A549 (cell line): ENCODE results near the gene NPB. TPM values are rescaled to one million over a fixed set of nuclear protein-coding genes. Genes with fewer than 3 reads are reported as not detected.
A peak's percentile ranks its signal among the peaks of the same experiment; 100 is the strongest.

ENCODE experiments used
- CHD2 ChIP-seq: fragments of 150-350 bp; IDR thresholded peaks from 2 replicates; pipeline ENCODE4 v1.6.1; 2014; ENCODE audit warnings: low read length; ENCODE audit not compliant: partially characterized antibody
- CHD4 ChIP-seq: fragments of 200-600 bp; sonication (generic); IDR thresholded peaks from 2 replicates; pipeline ENCODE4 v1.6.1; 2016; ENCODE audit warnings: antibody characterized with exemption, mild to moderate bottlenecking, borderline replicate concordance
- EP300 ChIP-seq, 2 experiments: fragments of >200 bp; sonication (Bioruptor Twin); formaldehyde crosslinking; IDR thresholded peaks; 2 replicates in 1 of 2; 3 replicates in 1 of 2; pipeline ENCODE4 v1.6.1; 2016 to 2017
- GATA3 ChIP-seq: IDR thresholded peaks from 2 replicates; pipeline ENCODE4 v1.6.1; 2012; ENCODE audit warnings: borderline replicate concordance
- HEYL ChIP-seq: fragments of 250-450 bp; sonication (Bioruptor Pico); IDR thresholded peaks from 2 replicates; pipeline ENCODE4 v1.8.0; 2021; ENCODE audit warnings: mild to moderate bottlenecking, moderate library complexity
- JUN ChIP-seq, 2 experiments: fragments of >200 bp; sonication (Bioruptor Twin); formaldehyde crosslinking; IDR thresholded peaks; 2 replicates in 1 of 2; 3 replicates in 1 of 2; pipeline ENCODE4 v1.6.1; 2016 to 2017
- KDM5A ChIP-seq: fragments of 200-600 bp; sonication (generic); IDR thresholded peaks from 2 replicates; pipeline ENCODE4 v1.6.1; 2016; ENCODE audit warnings: antibody characterized with exemption, mild to moderate bottlenecking
- MAZ ChIP-seq: fragments of 150-350 bp; IDR thresholded peaks from 2 replicates; pipeline ENCODE4 v1.6.1; 2014; ENCODE audit warnings: antibody characterized with exemption, low read depth, low read length, borderline replicate concordance
- NPAS2 ChIP-seq: fragments of 250-450 bp; sonication (Bioruptor Pico); IDR thresholded peaks from 2 replicates; pipeline ENCODE4 v1.8.0; 2022; ENCODE audit warnings: mild to moderate bottlenecking, moderate library complexity, borderline replicate concordance
- PHF8 ChIP-seq: fragments of 200-600 bp; sonication (generic); IDR thresholded peaks from 2 replicates; pipeline ENCODE4 v1.6.1; 2016; ENCODE audit warnings: low read depth, mild to moderate bottlenecking, antibody characterized with exemption, moderate library complexity, borderline replicate concordance
- RAD21 ChIP-seq, 2 experiments: fragments of >200 bp in 1 of 2; sonication (Bioruptor Twin) in 1 of 2; formaldehyde crosslinking in 1 of 2; IDR thresholded peaks in 1 of 2; conservative IDR thresholded peaks in 1 of 2; 2 replicates in 1 of 2; 3 replicates in 1 of 2; pipeline ENCODE4 v1.6.1; 2012 to 2018; ENCODE audit warnings: inconsistent platforms in 1 of 2
- RARB ChIP-seq: fragments of 250-450 bp; sonication (Bioruptor Pico); IDR thresholded peaks from 2 replicates; pipeline ENCODE4 v1.8.0; 2021; ENCODE audit warnings: mild to moderate bottlenecking, moderate library complexity
- ZFP36 ChIP-seq: fragments of 450-650 bp; IDR thresholded peaks from 2 replicates; pipeline ENCODE4 v1.6.1; 2014; ENCODE audit warnings: borderline replicate concordance; ENCODE audit not compliant: partially characterized antibody
- polyA plus RNA-seq, 4 experiments: library from polyadenylated mRNA; depleted of rRNA in 3 of 4; stranded (reverse); fragments of >200 nt; fragmentation: RNase III in 1 of 4; extraction: RNeasy Plus Mini Kit Qiagen cat#74134 plus additional on column Dnase treatment in 1 of 4; gene quantifications; 2 replicates in 3 of 4; 3 replicates in 1 of 4; pipeline ENCODE4 v1.2.3, GENCODE V29; 2011 to 2017
- TF ChIP-seq, protein P1 (sequence below): fragments of 200-600 bp; sonication (generic); IDR thresholded peaks from 2 replicates; pipeline ENCODE4 v1.6.1; 2016; ENCODE audit warnings: antibody characterized with exemption, mild to moderate bottlenecking, moderate library complexity
- TF ChIP-seq, protein P2 (sequence below): fragments of >200 bp; sonication (Bioruptor Twin); formaldehyde crosslinking; IDR thresholded peaks from 3 replicates; pipeline ENCODE4 v1.6.1; 2016
- TF ChIP-seq, protein P3 (sequence below): IDR thresholded peaks from 2 replicates; pipeline ENCODE4 v1.6.1; 2012; ENCODE audit warnings: low read depth, borderline replicate concordance
- TF ChIP-seq, protein P4 (sequence below): IDR thresholded peaks from 2 replicates; pipeline ENCODE4 v1.6.1; 2012
- TF ChIP-seq, protein P5 (sequence below): fragments of 450-650 bp; IDR thresholded peaks from 2 replicates; pipeline ENCODE4 v1.6.1; 2014; ENCODE audit warnings: antibody characterized with exemption
- TF ChIP-seq, protein P6 (sequence below): fragments of 250-450 bp; sonication (Bioruptor Pico); IDR thresholded peaks from 2 replicates; pipeline ENCODE4 v1.5.0; 2021; ENCODE audit warnings: mild to moderate bottlenecking, moderate library complexity, borderline replicate concordance
- TF ChIP-seq, protein P7 (sequence below): IDR thresholded peaks from 2 replicates; pipeline ENCODE4 v1.6.1; 2012
- TF ChIP-seq, protein P8 (sequence below): fragments of 250-450 bp; sonication (Bioruptor Pico); IDR thresholded peaks from 2 replicates; pipeline ENCODE4 v1.5.0; 2020; ENCODE audit warnings: low read depth, mild to moderate bottlenecking, moderate library complexity

NPB gene
- polyA plus RNA-seq, 2 of the 4 experiments (the other 2 are of a cell fraction): 0.41 to 0.45 TPM

DNA sequence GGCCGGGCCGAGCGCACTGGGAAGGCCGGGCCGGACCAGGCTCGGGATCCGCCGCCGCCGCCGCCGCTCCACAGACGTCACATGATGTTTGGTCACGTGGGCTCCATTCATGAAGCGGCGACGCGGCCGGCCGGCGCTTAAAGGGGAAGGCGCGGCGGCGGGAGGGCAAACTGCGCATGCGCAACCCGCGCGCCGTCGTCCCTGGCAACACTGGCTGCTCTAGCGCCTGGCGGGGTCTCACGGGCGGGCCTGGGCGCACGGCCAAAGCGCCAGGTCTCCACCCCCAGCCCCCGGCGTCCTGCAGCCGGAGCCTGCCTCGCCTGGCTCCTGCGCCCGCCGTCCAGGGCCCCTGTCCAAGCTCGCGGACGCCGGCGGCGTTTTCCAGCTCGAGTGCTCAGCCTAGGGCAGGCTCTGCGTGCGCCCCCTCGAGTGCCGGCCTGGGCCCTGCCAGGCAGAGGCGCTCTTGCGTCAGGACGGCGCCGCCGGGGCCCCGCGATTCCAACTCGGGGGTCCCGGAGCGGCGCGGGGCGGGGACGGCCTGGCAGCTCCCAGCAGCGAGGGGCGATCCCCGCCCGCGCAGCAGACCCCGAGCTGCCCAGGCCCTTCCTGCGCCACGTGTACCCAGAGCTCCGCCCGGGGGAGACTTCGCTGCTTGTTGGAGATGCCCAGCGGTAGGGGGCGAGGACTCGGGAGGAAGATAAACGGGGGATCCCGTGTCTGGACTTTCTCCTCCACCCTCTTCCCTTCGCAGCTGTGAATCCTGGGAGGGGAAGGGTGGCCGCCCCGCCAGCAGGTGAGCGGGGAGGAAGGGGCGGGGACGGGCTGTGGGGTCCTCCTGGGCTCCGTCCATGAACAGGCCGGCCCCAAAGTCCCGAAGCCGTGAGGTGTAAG, 25.9 kb downstream of the NPB start, which contains the start of gene MAFG (continued):
- TF ChIP-seq, protein P1, sequence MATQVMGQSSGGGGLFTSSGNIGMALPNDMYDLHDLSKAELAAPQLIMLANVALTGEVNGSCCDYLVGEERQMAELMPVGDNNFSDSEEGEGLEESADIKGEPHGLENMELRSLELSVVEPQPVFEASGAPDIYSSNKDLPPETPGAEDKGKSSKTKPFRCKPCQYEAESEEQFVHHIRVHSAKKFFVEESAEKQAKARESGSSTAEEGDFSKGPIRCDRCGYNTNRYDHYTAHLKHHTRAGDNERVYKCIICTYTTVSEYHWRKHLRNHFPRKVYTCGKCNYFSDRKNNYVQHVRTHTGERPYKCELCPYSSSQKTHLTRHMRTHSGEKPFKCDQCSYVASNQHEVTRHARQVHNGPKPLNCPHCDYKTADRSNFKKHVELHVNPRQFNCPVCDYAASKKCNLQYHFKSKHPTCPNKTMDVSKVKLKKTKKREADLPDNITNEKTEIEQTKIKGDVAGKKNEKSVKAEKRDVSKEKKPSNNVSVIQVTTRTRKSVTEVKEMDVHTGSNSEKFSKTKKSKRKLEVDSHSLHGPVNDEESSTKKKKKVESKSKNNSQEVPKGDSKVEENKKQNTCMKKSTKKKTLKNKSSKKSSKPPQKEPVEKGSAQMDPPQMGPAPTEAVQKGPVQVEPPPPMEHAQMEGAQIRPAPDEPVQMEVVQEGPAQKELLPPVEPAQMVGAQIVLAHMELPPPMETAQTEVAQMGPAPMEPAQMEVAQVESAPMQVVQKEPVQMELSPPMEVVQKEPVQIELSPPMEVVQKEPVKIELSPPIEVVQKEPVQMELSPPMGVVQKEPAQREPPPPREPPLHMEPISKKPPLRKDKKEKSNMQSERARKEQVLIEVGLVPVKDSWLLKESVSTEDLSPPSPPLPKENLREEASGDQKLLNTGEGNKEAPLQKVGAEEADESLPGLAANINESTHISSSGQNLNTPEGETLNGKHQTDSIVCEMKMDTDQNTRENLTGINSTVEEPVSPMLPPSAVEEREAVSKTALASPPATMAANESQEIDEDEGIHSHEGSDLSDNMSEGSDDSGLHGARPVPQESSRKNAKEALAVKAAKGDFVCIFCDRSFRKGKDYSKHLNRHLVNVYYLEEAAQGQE: no peak
- 0 out of 2 replicates have a peak, but pooled peaks have one; percentile 19 for TF ChIP-seq KDM5A
- TF ChIP-seq PHF8: peak; percentile 70
- no peak for TF ChIP-seq CHD2
- no peak for TF ChIP-seq ZFP36
- TF ChIP-seq, protein P2, sequence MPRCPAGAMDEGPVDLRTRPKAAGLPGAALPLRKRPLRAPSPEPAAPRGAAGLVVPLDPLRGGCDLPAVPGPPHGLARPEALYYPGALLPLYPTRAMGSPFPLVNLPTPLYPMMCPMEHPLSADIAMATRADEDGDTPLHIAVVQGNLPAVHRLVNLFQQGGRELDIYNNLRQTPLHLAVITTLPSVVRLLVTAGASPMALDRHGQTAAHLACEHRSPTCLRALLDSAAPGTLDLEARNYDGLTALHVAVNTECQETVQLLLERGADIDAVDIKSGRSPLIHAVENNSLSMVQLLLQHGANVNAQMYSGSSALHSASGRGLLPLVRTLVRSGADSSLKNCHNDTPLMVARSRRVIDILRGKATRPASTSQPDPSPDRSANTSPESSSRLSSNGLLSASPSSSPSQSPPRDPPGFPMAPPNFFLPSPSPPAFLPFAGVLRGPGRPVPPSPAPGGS: 0 out of 3 replicates have a peak, but pooled peaks have one; percentile 43
- TF ChIP-seq, protein P3, sequence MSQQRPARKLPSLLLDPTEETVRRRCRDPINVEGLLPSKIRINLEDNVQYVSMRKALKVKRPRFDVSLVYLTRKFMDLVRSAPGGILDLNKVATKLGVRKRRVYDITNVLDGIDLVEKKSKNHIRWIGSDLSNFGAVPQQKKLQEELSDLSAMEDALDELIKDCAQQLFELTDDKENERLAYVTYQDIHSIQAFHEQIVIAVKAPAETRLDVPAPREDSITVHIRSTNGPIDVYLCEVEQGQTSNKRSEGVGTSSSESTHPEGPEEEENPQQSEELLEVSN: peak; percentile 32; the same call in 1 of the 2 replicates
- no peak for TF ChIP-seq CHD4
- no peak for TF ChIP-seq NPAS2
- TF ChIP-seq, protein P4, sequence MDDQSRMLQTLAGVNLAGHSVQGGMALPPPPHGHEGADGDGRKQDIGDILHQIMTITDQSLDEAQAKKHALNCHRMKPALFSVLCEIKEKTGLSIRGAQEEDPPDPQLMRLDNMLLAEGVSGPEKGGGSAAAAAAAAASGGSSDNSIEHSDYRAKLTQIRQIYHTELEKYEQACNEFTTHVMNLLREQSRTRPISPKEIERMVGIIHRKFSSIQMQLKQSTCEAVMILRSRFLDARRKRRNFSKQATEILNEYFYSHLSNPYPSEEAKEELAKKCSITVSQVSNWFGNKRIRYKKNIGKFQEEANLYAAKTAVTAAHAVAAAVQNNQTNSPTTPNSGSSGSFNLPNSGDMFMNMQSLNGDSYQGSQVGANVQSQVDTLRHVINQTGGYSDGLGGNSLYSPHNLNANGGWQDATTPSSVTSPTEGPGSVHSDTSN: peak; percentile 50
- TF ChIP-seq, protein P5, sequence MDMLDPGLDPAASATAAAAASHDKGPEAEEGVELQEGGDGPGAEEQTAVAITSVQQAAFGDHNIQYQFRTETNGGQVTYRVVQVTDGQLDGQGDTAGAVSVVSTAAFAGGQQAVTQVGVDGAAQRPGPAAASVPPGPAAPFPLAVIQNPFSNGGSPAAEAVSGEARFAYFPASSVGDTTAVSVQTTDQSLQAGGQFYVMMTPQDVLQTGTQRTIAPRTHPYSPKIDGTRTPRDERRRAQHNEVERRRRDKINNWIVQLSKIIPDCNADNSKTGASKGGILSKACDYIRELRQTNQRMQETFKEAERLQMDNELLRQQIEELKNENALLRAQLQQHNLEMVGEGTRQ: peak; percentile 99
- TF ChIP-seq RAD21 (conservative IDR thresholded peaks at IDR 0.05 in 1 of 2, IDR thresholded peaks at IDR 0.05 in 1 of 2): peak in 1 of 2 experiments; percentile 54; a peak in 3 of 5 replicates
- peak; percentile 53 to 87; a peak in 4 of 5 replicates for TF ChIP-seq JUN (IDR thresholded peaks at IDR 0.05)
- no peak for TF ChIP-seq HEYL (CRISPR knock-in tag)
- no peak for TF ChIP-seq GATA3
- TF ChIP-seq, protein P6, sequence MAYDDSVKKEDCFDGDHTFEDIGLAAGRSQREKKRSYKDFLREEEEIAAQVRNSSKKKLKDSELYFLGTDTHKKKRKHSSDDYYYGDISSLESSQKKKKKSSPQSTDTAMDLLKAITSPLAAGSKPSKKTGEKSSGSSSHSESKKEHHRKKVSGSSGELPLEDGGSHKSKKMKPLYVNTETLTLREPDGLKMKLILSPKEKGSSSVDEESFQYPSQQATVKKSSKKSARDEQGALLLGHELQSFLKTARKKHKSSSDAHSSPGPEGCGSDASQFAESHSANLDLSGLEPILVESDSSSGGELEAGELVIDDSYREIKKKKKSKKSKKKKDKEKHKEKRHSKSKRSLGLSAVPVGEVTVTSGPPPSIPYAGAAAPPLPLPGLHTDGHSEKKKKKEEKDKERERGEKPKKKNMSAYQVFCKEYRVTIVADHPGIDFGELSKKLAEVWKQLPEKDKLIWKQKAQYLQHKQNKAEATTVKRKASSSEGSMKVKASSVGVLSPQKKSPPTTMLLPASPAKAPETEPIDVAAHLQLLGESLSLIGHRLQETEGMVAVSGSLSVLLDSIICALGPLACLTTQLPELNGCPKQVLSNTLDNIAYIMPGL (CRISPR knock-in tag): no peak
- no peak for TF ChIP-seq RARB (CRISPR knock-in tag)
- TF ChIP-seq, protein P7, sequence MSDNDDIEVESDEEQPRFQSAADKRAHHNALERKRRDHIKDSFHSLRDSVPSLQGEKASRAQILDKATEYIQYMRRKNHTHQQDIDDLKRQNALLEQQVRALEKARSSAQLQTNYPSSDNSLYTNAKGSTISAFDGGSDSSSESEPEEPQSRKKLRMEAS: peak; percentile 68
- TF ChIP-seq EP300 (IDR thresholded peaks at IDR 0.05): no peak
- TF ChIP-seq, protein P8, sequence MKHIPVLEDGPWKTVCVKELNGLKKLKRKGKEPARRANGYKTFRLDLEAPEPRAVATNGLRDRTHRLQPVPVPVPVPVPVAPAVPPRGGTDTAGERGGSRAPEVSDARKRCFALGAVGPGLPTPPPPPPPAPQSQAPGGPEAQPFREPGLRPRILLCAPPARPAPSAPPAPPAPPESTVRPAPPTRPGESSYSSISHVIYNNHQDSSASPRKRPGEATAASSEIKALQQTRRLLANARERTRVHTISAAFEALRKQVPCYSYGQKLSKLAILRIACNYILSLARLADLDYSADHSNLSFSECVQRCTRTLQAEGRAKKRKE: no peak
- no peak for TF ChIP-seq MAZ
